GM12873 (cell line): ENCODE data around the gene SLC25A24.
"Not testable (repeated sequence)": the region's sequence is repeated elsewhere in the genome, so short reads cannot be mapped to it uniquely, and the experiment has no call there.

Experiments
- CTCF ChIP-seq: IDR thresholded peaks from 2 replicates; pipeline ENCODE4 v1.5.1; 2012; ENCODE audit warnings: low read depth, mild to moderate bottlenecking, moderate library complexity, low read length, control low read depth; ENCODE audit not compliant: insufficient read depth; ENCODE audit errors: missing control alignments

Gene SLC25A24

GRCh38 chr1:108199781-108200686 lies at the start of gene SLC25A24:
Gene SLC25A24, minus strand, starts transcription at chr1:108200343. Its CDS starts 205 bp downstream, at chr1:108200138.
- TF ChIP-seq CTCF, result no peak

- not testable (repeated sequence) for TF ChIP-seq CTCF
These were observed 43.8 kb upstream of the SLC25A24 start, which contains the start of gene NBPF4 for GRCh38 chr1:108243976-108244375. Gene NBPF4, minus strand, starts transcription at chr1:108244076. Its CDS starts 315 bp downstream, at chr1:108243761.

- peak; percentile 42 for TF ChIP-seq CTCF
These were observed 14.7 kb upstream of the SLC25A24 start for GRCh38 chr1:108214641-108215465.

GRCh38 chr1:108211014-108211413 lies 10.9 kb upstream of the SLC25A24 start:
- no peak for TF ChIP-seq CTCF

- TF ChIP-seq CTCF, result no peak
These were observed 9.4 kb upstream of the SLC25A24 start for GRCh38 chr1:108209456-108210108.

- TF ChIP-seq CTCF, result no peak
These were observed 8.7 kb upstream of the SLC25A24 start for GRCh38 chr1:108208724-108209446.
